ENCODE measurements around the gene DVL3.

- TF ChIP-seq, protein P1, sequence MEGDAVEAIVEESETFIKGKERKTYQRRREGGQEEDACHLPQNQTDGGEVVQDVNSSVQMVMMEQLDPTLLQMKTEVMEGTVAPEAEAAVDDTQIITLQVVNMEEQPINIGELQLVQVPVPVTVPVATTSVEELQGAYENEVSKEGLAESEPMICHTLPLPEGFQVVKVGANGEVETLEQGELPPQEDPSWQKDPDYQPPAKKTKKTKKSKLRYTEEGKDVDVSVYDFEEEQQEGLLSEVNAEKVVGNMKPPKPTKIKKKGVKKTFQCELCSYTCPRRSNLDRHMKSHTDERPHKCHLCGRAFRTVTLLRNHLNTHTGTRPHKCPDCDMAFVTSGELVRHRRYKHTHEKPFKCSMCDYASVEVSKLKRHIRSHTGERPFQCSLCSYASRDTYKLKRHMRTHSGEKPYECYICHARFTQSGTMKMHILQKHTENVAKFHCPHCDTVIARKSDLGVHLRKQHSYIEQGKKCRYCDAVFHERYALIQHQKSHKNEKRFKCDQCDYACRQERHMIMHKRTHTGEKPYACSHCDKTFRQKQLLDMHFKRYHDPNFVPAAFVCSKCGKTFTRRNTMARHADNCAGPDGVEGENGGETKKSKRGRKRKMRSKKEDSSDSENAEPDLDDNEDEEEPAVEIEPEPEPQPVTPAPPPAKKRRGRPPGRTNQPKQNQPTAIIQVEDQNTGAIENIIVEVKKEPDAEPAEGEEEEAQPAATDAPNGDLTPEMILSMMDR (IDR thresholded peaks at IDR 0.05): no peak
- no peak for TF ChIP-seq POLR2A (IDR thresholded peaks at IDR 0.05)
These were observed 11.5 kb downstream of the DVL3 start for GRCh38 chr3:184166671-184167070.

Data from body of pancreas (tissue), 4 donors.